Spleen (tissue), 11 donors: ENCODE results near the gene SPRN. TPM values are rescaled to one million over a fixed set of nuclear protein-coding genes. Genes with fewer than 3 reads are reported as not detected.

Source experiments
- DNase-seq: peaks from one replicate; pipeline ENCODE4 v3.0.0-alpha.2; 2020
- H3K27ac ChIP-seq, 8 donors: fragments of 200-600 bp; sonication (generic) in 7 of 8; 1 replicate in 4 of 8; 2 replicates in 4 of 8; pipeline versions ENCODE4 v1.5.0 to v1.8.0; 2016 to 2021; ENCODE audit warnings: inconsistent platforms in 4 of 8, mild to moderate bottlenecking in 4 of 8, moderate library complexity in 1 of 8
- H3K27me3 ChIP-seq, 7 donors: fragments of 200-600 bp; sonication (generic) in 6 of 7; replicated peaks in 1 of 7; 1 replicate in 4 of 7; 2 replicates in 3 of 7; pipeline versions ENCODE4 v1.5.0 to v1.8.0; 2016 to 2021; ENCODE audit warnings: inconsistent platforms in 3 of 7, mild to moderate bottlenecking in 1 of 7
- H3K36me3 ChIP-seq, 6 donors: fragments of 200-600 bp; sonication (generic) in 5 of 6; 1 replicate in 4 of 6; 2 replicates in 2 of 6; pipeline versions ENCODE4 v1.5.0 to v1.8.0; 2016 to 2021; ENCODE audit warnings: inconsistent platforms in 2 of 6
- H3K4me1 ChIP-seq, 6 donors: fragments of 200-600 bp; sonication (generic) in 5 of 6; 1 replicate in 3 of 6; 2 replicates in 3 of 6; pipeline versions ENCODE4 v1.5.0 to v1.8.0; 2016 to 2021; ENCODE audit warnings: inconsistent platforms in 3 of 6
- H3K4me3 ChIP-seq, 8 donors: fragments of 200-600 bp; sonication (generic) in 7 of 8; 1 replicate in 4 of 8; 2 replicates in 4 of 8; pipeline versions ENCODE4 v1.5.0 to v1.8.0; 2016 to 2021; ENCODE audit warnings: inconsistent platforms in 4 of 8, mild to moderate bottlenecking in 4 of 8, moderate library complexity in 2 of 8
- H3K9me3 ChIP-seq, 8 donors: fragments of 200-600 bp; sonication (generic) in 7 of 8; 1 replicate in 4 of 8; 2 replicates in 4 of 8; pipeline versions ENCODE4 v1.5.0 to v1.8.0; 2016 to 2021; ENCODE audit warnings: inconsistent platforms in 4 of 8
- POLR2A ChIP-seq, 3 donors: fragments of 450-650 bp; IDR thresholded peaks; one replicate each; pipeline ENCODE4 v1.5.1; 2017; ENCODE audit warnings: antibody characterized with exemption in 3 of 3, mild to moderate bottlenecking in 1 of 3
- POLR2AphosphoS5 ChIP-seq, 3 donors: sonication (generic); formaldehyde crosslinking; IDR thresholded peaks; one replicate each; pipeline ENCODE4 v1.5.1; 2017; ENCODE audit warnings: antibody characterized with exemption in 3 of 3
- WGBS, 5 donors: extraction: QIAGEN DNeasy Blood & Tissue Kit in 3 of 5; methylation state at CpG; one replicate each; pipeline versions ENCODE4 v1.1.5 to v1.1.7; 2013 to 2018; 5-methylcytosine and 5-hydroxymethylcytosine counted together
- intact Hi-C: fragments of 100-400 bp; cut with DNase I; formaldehyde crosslinking; loops from one replicate; pipeline ENCODE4 v1.15.0; 2023; ENCODE audit warnings: low total_unique reads
- polyA plus RNA-seq, 3 donors: library from polyadenylated mRNA; stranded (reverse); fragments of 200-250 nt; gene quantifications; one replicate each; pipeline ENCODE4 v1.2.1, GENCODE V29; 2013
- total RNA-seq, 7 donors: library from RNA; depleted of rRNA in 3 of 7; stranded (reverse); fragments of >200 nt in 3 of 7; fragmentation: NEBNext Ultra II Directional in 4 of 7; extraction: Animal tissue kit (Norgen Biotek cat#: 25700) in 4 of 7; gene quantifications; one replicate each; pipeline versions ENCODE4 v1.1.0 to v1.2.1, GENCODE V29; 2016 to 2021
- TF ChIP-seq, protein P1 (sequence below), 11 experiments: fragments of 200-600 bp in 7 of 11; fragments of 450-650 bp in 4 of 11; sonication (generic) in 4 of 11; IDR thresholded peaks in 8 of 11; conservative IDR thresholded peaks in 3 of 11; 1 replicate in 7 of 11; 2 replicates in 4 of 11; pipeline versions ENCODE4 v1.4.0 to v1.8.0; 2016 to 2021; ENCODE audit warnings: antibody characterized with exemption in 11 of 11, inconsistent platforms in 4 of 11, mild to moderate bottlenecking in 1 of 11
- donor health status: healthy with polysubstance abuse.
- donor health status: DM: no; HTN: no; CAD: no; lungs with moderate emphysema.
- donor health status: DM: no; HTN: no; CAD: no.
- donor health status: Bipolar disorder and iron deficiency.
- donor health status: healthy.
- donor health status: DM: no; HTN: no; CAD: no.
- donor health status: DM: yes; HTN: yes; CAD: no.

SPRN gene
- total and polyA plus RNA-seq, 10 donors: 0.14 to 0.58 (median 0.21) TPM; not detected in 4

DNA sequence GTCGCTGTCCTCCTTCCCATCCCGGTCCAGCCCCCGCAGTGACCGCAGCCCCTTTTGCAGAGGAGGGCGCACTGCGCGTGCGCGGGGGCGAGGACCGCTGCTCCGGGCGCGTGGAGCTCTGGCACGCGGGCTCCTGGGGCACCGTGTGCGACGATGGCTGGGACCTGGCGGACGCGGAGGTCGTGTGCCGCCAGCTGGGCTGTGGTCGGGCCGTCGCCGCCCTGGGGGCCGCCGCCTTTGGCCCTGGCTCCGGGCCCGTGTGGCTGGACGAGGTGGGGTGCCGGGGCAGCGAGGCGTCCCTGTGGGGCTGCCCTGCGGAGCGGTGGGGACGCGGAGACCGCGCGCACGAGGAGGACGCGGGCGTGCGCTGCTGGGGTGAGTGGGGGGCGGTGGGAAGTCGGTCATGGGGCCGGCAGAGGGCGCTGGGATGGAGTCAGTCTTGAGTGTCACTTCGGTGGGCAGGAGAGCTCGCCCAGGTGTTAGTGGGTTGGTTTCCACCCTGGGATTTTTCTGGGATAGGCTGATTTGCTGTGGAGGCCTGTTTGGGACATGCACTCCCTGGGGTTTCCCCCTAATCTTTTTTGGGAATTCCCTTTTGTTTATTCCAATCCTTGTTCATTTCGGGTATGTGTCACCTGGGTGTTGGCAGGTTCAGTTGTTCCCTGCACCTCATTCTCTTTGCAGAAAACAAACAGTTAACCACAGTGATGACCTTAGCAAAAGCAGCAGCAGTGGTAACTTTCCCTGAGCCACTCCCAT, 40.9 kb upstream of the SPRN start:
- TF ChIP-seq, protein P1, sequence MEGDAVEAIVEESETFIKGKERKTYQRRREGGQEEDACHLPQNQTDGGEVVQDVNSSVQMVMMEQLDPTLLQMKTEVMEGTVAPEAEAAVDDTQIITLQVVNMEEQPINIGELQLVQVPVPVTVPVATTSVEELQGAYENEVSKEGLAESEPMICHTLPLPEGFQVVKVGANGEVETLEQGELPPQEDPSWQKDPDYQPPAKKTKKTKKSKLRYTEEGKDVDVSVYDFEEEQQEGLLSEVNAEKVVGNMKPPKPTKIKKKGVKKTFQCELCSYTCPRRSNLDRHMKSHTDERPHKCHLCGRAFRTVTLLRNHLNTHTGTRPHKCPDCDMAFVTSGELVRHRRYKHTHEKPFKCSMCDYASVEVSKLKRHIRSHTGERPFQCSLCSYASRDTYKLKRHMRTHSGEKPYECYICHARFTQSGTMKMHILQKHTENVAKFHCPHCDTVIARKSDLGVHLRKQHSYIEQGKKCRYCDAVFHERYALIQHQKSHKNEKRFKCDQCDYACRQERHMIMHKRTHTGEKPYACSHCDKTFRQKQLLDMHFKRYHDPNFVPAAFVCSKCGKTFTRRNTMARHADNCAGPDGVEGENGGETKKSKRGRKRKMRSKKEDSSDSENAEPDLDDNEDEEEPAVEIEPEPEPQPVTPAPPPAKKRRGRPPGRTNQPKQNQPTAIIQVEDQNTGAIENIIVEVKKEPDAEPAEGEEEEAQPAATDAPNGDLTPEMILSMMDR (IDR thresholded peaks at IDR 0.05 in 8 of 11, conservative IDR thresholded peaks at IDR 0.05 in 3 of 11): no peak
- TF ChIP-seq POLR2A (IDR thresholded peaks at IDR 0.05): no peak
- no peak for TF ChIP-seq POLR2AphosphoS5 (IDR thresholded peaks at IDR 0.05)
- Histone ChIP-seq H3K4me1 (no peaks in the 10 kb centered on the region), H3K9me3 (peaks cover 0 to 5% (median 0%) of the 10 kb centered on the region in 8 donors), H3K27me3 (peaks cover 0 to 6% (median 0%) of the 10 kb centered on the region in 7 donors), H3K27ac (no peak overlapping the region), H3K36me3 (peaks cover 0 to 19% (median 3%) of the 10 kb centered on the region in 6 donors), H3K4me3 (no peak overlapping the region)
- intact Hi-C loops: no loop called here
- 31 to 62% (median 42%) methylated on average over 23 to 55 of the region's 55 CpGs for WGBS, 5 donors
- DNase-seq: no peak

DNA sequence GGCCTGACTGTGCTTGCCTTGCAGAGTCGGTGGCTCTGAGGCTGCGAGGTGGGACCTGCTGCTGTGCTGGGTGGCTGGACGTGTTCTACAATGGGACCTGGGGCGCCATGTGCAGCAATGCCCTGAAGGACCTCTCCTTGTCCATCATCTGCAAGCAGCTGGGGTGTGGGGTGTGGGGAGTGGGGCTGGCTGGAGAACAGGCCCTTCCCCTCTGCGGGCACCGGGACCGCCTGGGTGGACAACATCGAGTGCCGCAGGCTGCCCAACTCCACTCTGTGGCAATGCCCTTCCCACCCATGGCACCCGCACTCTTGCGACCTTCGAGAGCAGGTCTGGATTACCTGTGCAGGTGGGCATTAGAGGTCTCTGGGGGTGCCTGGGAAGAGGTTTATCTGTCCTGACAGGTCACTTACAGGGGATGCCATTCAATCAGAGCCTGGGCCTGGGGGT, 40.2 kb upstream of the SPRN start:
- intact Hi-C loops: no loop called here
- WGBS, 5 donors: 87 to 98% (median 90%) methylated on average over 5 to 12 of the region's 12 CpGs

DNA sequence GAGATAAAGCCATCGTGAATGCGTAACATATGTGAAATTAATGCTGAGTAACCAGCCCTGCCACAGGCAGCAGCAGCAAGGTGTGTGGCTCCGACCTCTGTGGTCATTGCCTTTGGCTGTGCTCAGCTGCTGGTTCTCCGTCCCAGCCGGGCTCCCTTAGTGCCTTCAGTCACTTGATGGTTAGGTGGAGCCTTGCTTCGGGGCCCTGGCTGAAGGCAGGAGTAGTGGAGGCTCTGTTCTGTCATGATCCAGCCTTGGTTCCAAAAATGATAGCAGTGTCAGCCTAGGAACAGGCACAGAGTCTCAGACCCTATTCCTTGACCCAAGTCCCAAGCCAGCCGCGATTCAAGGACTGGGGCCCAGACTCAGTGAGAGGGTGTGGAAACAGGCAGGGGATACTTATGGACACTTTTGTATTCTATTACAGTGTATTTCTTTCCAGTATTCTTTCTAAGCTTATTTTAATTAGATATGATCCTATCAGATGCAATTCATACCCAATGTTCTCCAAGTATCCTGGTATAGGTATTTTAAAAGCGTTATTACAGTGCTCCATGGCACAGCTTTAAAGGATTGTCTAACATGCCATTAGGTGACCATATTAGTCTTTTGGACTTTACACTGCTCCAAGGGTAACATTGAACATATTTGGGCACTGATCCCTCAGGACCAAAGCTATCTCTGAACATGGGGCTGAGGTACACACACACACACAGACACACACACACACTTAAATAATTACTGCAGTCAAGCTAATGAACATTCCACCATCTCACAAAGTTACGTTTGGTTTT, 38.3 kb upstream of the SPRN start:
- Histone ChIP-seq H3K27ac (no peak overlapping the region), H3K4me3 (no peak overlapping the region), H3K9me3 (no peaks in the 10 kb centered on the region), H3K36me3 (peaks cover 0 to 8% (median 2%) of the 10 kb centered on the region in 6 donors), H3K27me3 (peaks cover 0 to 6% (median 0%) of the 10 kb centered on the region in 7 donors), H3K4me1 (no peaks in the 10 kb centered on the region)
- WGBS, 5 donors: 86 to 94% (median 90%) methylated on average over 9 to 10 of the region's 10 CpGs
- DNase-seq: no peak
- intact Hi-C loops: no loop called here
- no peak for TF ChIP-seq POLR2AphosphoS5 (IDR thresholded peaks at IDR 0.05)
- TF ChIP-seq POLR2A (IDR thresholded peaks at IDR 0.05): no peak
- TF ChIP-seq, protein P1 (IDR thresholded peaks at IDR 0.05 in 8 of 11, conservative IDR thresholded peaks at IDR 0.05 in 3 of 11): no peak

More for the DNA sequence above, 40.2 kb upstream of the SPRN start:
- no peaks in the 10 kb centered on the region for H3K4me1 ChIP-seq
- peaks cover 0 to 4% (median 0%) of the 10 kb centered on the region in 8 donors for H3K9me3 ChIP-seq
- H3K36me3 ChIP-seq: peaks cover 0 to 17% (median 3%) of the 10 kb centered on the region in 6 donors
- no peak for DNase-seq
- TF ChIP-seq POLR2A (IDR thresholded peaks at IDR 0.05) (no peak), POLR2AphosphoS5 (IDR thresholded peaks at IDR 0.05) (no peak)
- no peak overlapping the region for H3K4me3 ChIP-seq
- no peak overlapping the region for H3K27ac ChIP-seq
- peaks cover 0 to 6% (median 0%) of the 10 kb centered on the region in 7 donors for H3K27me3 ChIP-seq

DNA sequence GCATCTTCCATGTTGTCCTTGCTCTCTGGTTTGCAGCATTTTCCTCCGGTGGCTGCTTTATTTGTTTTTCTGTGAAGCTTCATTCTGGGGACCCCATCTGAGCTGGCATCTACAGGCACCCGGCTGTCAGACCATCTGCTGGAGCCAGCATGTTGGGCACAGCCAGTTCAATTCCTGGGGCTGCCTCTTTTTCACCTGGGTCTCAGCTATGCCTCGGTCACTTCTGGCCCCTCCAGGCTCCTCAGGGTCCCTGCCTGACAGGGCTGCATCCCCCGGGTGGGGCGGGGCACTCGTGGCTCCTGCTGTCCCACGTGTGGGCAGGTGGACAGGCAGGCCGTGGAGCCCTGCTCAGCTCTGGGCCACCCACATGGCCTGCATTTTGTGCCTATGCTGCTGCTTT, 37.4 kb upstream of the SPRN start:
- Histone ChIP-seq H3K27me3 (peaks cover 0 to 6% (median 0%) of the 10 kb centered on the region in 7 donors), H3K4me3 (no peak overlapping the region), H3K4me1 (no peaks in the 10 kb centered on the region), H3K9me3 (no peaks in the 10 kb centered on the region), H3K27ac (no peak overlapping the region), H3K36me3 (no peaks in the 10 kb centered on the region)
- 74 to 83% (median 76%) methylated on average over 8 of the region's 8 CpGs for WGBS, 5 donors
- intact Hi-C loops: no loop called here
- TF ChIP-seq POLR2AphosphoS5 (IDR thresholded peaks at IDR 0.05): no peak
- TF ChIP-seq, protein P1 (IDR thresholded peaks at IDR 0.05 in 8 of 11, conservative IDR thresholded peaks at IDR 0.05 in 3 of 11): no peak
- no peak for TF ChIP-seq POLR2A (IDR thresholded peaks at IDR 0.05)
- no peak for DNase-seq
